ENCODE results near the gene EXOC7.

GRCh38 chr17:76091526-76092286 lies 11.9 kb downstream of the EXOC7 start:
- TF ChIP-seq MAFK (IDR thresholded peaks at IDR 0.05; ENCODE audit: low read depth, low read length) (no peak), CTCF (conservative IDR thresholded peaks at IDR 0.05; ENCODE audit: low read depth, low read length) (no peak), NFE2L2 (IDR thresholded peaks at IDR 0.05; ENCODE audit: low read depth, low read length) (no peak), POLR2A (IDR thresholded peaks at IDR 0.05; ENCODE audit: low read depth, low read length) (no peak), CEBPB (IDR thresholded peaks at IDR 0.05; ENCODE audit: low read depth, low read length) (no peak)

Measured in IMR-90 (cell line).